Skin of body (tissue), 2 donors: ENCODE measurements around the gene IRX2. TPM values are rescaled to one million over a fixed set of nuclear protein-coding genes. Genes with fewer than 3 reads are reported as not detected.

Experiments
- DNase-seq: peaks from one replicate; lab custom pipeline; 2025; lab: John Stamatoyannopoulos, UW
- total RNA-seq: library from RNA; depleted of rRNA; stranded (reverse); fragments of >200 nt; gene quantifications from one replicate; pipeline ENCODE4 v1.2.3, GENCODE V29; 2014

The IRX2 gene
- total RNA-seq, 1 donor from 2014 or later = 22.5 TPM

GRCh38 chr5:2718115-2718514 is 33.4 kb downstream of the IRX2 start:
- no peak for DNase-seq

DNA sequence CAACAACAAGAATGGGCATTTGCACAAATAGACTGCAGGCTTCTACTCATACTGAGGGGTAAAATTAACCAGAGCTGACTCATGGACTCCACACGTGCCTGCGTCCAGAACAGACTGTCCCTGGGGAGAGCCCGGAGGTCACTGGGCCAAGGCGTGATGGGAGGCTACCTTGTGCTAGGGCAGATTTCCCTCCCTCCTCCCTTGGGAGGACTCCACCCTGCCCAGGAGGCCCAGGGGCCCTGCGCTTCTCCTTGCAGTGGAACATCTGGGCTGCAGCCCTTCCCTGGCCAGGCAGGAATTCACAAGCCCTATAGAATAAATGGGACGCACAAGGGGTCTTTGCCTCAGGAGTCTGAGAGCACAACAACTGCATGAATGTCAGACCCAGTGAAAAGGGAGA is 35.6 kb downstream of the IRX2 start:
- DNase-seq = no peak

DNA sequence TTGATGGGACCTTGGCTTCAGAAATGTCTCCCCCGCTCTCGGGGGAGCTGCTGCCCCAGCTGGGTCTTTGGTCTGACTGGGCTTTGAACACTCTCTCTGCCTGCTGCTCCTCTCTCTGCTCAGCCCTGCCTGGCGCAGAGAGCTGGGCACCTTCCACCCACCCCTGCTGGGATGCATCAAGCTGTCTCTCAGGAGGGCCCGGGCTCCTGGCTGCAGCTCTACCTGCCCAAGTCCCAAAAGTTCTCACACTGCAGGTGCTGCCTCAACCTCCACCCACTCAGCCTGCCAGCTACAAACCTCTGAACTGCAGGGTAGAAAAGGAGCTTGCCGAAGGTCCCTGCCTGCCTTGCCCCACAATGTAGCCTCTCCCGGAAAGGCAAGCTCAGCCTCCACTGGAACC is 36.7 kb downstream of the IRX2 start:
- no peak for DNase-seq

GRCh38 chr5:2714026-2714425 is 37.5 kb downstream of the IRX2 start:
- no peak for DNase-seq

DNA sequence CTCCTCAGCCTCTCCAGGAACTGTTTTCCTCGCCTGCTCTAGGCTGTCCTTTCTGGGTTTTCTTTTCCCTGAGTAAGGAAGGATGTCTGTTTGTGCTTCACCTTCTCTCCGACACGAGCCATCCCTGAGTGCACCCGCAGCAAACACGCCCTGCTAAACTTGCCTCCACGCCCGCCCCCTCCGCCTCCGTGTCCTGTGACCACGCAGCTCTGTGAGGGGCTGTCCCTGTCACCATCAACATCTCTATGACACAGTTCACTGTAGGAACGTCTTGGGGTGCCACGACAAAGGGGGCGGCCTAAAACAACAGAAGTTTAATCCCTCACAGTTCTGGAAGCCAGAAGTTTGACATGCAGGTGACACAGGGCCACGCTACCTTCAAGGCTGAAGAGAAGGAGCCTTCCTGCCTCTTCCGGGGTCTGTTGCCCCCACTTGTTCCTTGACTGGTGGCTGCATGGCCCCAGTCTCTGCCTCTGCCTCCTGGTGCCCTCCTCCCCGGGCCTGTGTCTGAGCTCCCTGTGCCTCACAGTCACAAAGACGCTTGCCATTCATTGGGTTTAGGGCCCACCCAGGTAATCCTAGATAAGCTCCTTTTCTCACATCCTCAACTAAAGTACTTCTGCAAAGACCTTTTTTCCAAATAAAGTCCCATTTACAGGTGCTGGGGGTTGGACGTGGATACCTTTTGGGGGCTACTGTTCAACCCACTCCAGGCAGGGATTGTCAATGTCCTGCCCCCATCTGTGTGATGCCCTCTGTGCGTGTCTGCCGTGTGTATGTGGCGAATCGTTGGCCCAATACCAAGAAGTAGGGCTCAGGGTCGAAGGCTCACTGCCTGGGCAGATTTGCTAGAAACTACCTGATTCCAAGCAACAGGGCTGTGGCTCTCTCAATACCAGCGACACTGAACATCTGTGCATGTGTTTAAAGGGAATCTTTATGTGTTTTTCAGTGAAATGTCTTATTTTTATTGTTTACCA is 39.7 kb downstream of the IRX2 start:
- no peak for DNase-seq

- DNase-seq = no peak
These were observed 40.6 kb downstream of the IRX2 start for GRCh38 chr5:2710910-2711309.

DNA sequence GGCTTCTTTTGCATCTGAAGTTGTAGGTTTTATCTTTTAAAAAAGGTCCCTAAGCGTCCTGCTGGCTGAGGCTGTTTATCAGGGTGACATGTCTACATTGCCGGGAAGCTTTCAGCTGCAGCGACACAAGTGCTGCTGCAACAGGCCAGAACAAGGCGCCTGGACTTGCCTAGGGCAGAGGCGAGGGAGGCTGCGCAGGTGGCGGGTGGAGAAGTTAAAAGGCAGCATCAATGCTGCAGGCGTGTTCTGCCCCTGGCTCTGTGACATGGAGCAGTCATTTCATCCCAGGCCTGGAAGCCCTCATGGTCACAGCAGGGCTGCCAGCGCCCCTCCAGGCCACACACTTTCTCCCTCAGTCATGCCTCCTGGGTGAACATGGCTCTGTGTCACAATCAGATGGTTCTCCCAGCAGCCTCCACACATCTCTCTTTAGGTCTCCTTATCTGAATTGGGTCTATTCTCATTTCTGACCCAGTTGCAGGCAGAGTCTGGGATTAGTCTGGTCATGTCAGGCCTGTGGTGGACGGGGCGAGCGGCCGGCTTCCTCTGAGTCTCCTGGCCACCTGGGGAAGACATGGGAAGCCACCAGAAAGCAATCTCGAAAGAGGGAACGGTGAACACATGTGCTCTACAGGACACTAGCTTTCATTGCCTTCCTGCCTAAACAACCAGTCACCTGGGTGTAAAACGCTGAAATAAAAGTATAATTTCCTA is 41.3 kb downstream of the IRX2 start:
- DNase-seq = no peak

DNA sequence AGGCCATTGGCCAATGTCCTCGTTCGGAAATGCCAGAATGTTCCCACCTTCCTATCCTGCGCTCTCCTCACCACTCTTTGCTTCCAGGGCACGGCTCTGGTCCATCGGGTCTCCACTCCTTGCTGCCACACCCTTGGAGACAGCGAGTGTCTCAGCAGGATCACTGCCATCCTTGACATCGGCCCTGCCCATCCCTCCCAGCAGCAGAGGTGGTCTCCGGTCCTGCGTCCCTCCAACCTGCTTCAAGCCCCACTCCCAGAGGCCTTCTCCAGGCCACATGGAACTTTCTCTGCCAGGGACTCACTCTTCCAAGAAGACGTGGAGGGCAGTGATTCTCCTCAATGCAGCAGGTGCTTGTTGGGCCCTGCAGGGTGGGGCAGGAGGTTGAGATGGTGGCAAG is 42.7 kb downstream of the IRX2 start:
- DNase-seq = no peak

DNA sequence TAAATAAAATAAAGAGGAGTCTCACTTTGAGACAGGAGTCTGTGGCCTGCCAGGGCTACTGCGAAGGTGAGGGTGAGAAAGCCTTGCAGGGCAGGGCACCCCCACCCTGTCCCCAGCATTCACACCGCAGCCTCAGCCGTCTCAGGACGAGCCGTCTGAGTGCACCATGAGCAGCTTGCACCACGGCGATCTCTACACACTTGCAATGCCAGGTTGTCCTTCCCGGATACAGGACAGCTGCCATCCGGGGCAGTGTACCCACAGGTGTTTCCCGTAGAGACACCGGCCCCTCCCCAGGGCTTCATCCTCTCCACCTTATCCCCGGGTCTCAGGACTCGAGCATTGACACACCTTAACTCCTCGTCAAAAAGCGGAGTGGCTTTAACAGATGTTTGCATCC is 43.3 kb downstream of the IRX2 start:
- no peak for DNase-seq

DNA sequence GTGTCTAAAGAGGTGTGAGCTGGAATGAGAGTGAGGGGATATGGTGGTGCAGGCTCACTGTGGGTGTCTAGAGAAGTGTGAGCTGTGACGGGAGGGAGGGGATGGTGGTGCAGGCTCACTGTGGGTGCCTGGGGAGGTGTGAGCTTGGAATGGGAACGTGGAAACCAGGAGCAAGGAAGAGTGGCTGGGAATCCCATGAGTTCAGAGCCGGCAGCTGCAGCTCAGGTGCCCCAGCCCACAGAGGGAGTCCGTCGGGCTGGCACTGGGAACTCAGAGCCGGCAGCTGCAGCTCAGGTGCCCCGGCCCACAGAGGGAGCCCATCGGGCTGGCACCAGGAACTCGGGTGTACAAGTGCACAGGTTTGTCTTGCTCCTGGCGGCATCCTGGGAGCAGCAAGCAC is 45.6 kb downstream of the IRX2 start:
- no peak for DNase-seq

GRCh38 chr5:2704806-2705645 is 46.5 kb downstream of the IRX2 start:
- DNase-seq = no peak

DNA sequence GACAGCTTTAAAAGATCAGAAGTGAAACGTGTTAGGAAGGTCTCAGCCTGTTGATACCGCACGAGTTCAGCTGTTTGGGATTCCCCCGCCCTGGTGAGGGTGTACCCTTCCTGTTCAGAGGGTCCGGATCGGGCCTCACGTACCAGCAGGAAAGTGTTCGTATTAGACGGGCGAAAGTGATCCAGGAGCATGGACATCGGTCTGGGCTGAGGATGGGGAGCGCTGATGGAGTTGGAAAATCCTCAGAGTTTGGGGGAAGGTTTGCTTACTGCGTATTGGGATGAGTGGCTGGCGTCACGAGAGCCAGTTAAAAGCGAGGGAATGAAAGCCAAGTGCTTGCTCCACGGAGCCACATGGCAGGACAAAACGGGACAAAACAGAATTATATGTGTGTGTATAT is 47.4 kb downstream of the IRX2 start:
- DNase-seq = no peak

- DNase-seq = no peak
These were observed 47.9 kb downstream of the IRX2 start for GRCh38 chr5:2703615-2704014.

- no peak for DNase-seq
These were observed 48.4 kb downstream of the IRX2 start for GRCh38 chr5:2703041-2703440.

GRCh38 chr5:2702096-2702879 is 49.2 kb downstream of the IRX2 start:
- no peak for DNase-seq

DNA sequence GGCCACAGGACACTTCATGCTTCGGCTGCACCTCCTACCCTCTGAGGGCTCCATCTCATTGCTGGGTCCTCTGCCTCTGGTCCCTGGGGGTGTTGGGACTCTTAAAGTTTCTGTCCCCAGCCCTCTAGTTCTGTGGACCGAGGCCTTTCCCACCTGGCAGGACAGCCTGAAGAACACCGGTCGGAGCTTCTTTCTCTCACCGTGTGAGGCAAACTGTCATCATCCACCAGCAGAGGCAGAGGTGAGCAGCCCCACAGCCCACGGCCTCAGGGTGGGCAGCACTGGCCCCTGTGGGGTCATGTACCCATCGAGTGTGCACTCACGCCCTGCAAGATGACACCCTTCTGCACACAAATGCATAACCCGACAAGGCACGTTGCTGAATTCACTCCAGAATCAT is 49.9 kb downstream of the IRX2 start:
- DNase-seq = no peak

DNA sequence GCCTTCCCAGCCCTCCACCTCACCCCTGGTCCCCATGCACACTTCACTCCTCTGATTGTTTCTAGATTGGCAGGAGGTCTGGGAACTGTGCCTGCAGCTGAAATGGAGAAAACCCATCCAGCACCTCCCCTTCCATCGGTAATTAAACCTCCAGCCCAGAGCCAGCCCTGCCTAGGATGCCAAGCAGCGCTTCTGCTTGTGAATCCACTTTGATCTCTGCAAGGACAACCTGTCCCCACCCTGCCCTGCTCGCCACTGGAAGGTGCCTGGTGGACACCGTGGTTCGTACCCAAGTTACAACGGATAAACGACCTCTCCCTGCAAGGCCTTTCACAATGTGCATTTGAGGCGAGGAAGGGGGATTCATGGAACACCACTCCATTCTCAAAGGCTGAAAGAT is 50.6 kb downstream of the IRX2 start:
- no peak for DNase-seq

GRCh38 chr5:2699686-2700085 is 51.8 kb downstream of the IRX2 start:
- no peak for DNase-seq

DNA sequence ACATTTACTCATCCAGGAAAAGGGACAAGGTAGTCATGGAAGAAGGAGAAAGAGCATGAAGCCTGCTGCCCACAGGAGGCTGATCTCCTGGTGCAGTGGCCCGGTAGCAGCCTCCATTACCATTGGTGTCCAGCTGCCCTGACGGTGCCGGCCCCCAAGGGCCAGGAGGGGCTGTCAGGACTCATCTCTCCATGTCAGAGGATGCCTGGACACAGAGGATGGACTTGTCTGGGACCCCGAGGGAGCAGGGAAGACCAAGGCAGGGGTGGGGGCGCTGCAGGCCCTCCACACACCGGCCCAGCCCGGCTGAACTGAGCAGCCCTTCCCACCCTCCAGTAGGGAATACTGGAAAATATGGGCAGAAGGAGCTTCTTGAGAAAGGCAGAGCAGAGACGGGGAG is 52.2 kb downstream of the IRX2 start:
- no peak for DNase-seq

- no peak for DNase-seq
These were observed 52.9 kb downstream of the IRX2 start for GRCh38 chr5:2698581-2698980.
